Measurements from ENCODE around the gene ADORA2A. TPM values are rescaled to one million over a fixed set of nuclear protein-coding genes. Genes with fewer than 3 reads are reported as not detected.

ADORA2A gene
- total RNA-seq, 1 donor = 0.45 TPM

- DNase-seq (ENCODE audit: low read depth) = no peak
- no peak overlapping the region for H3K4me3 ChIP-seq (ENCODE audit: low read depth, low read length)
- TF ChIP-seq CTCF (IDR thresholded peaks at IDR 0.05; ENCODE audit: insufficient read depth, low read length) = no peak
These were observed 963 bp upstream of the ADORA2A start for GRCh38 chr22:24426436-24426835.

- no peak overlapping the region for H3K4me3 ChIP-seq (ENCODE audit: low read depth, low read length)
- DNase-seq (ENCODE audit: low read depth) = no peak
- no peak for TF ChIP-seq CTCF (IDR thresholded peaks at IDR 0.05; ENCODE audit: insufficient read depth, low read length)
These were observed 424 bp upstream of the ADORA2A start for GRCh38 chr22:24426851-24427499.

- no peak overlapping the region for H3K4me3 ChIP-seq (ENCODE audit: low read depth, low read length)
- no peak for DNase-seq (ENCODE audit: low read depth)
- TF ChIP-seq CTCF (IDR thresholded peaks at IDR 0.05; ENCODE audit: insufficient read depth, low read length) = no peak
These were observed 1.5 kb downstream of the ADORA2A start for GRCh38 chr22:24428751-24429410.

- peak; percentile 39 for DNase-seq (ENCODE audit: low read depth)
- TF ChIP-seq CTCF (IDR thresholded peaks at IDR 0.05; ENCODE audit: insufficient read depth, low read length) = no peak
- no peak overlapping the region for H3K4me3 ChIP-seq (ENCODE audit: low read depth, low read length)
These were observed 2.3 kb downstream of the ADORA2A start for GRCh38 chr22:24429411-24430365.

- DNase-seq (ENCODE audit: low read depth) = no peak
- no peak overlapping the region for H3K4me3 ChIP-seq (ENCODE audit: low read depth, low read length)
- TF ChIP-seq CTCF (IDR thresholded peaks at IDR 0.05; ENCODE audit: insufficient read depth, low read length) = no peak
These were observed 3.3 kb downstream of the ADORA2A start for GRCh38 chr22:24430431-24431308.

Measured in fibroblast of the aortic adventitia (primary cell).